Dedifferentiated amniotic fluid mesenchymal stem cell (primary cell): Measurements from ENCODE around the gene CRISPLD2.

Source experiments
- DNase-seq: peaks from one replicate; pipeline ENCODE4 v3.0.0-alpha.2; 2016; ENCODE audit errors: extremely low spot score

The CRISPLD2 gene

GRCh38 chr16:84955427-84955826, 135.6 kb downstream of the CRISPLD2 start:
- no peak for DNase-seq

DNA sequence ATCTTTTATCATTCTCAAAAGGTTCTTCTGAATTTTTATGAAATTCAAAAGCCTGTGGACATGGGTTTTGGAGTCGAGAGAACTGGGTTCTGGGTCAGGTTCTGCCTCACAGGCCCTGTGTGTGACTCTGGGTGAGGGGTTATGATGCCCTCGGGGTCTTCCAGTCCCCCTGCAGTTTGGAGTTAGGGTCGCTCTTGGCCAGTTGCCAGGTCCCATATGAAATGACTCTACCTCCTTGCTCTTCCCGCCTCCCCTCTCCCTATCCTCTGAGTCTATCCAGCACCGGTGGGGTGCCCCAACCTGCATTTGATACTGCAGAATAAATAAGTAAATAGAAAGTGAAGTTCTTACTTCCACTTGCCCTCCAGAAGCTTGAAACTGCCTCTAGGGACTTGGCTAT, 137.4 kb downstream of the CRISPLD2 start:
- DNase-seq, result no peak

- DNase-seq, result no peak
These were observed 138.0 kb downstream of the CRISPLD2 start for GRCh38 chr16:84957792-84958191.
